ENCODE measurements around the gene LRMDA. TPM values are rescaled to one million over a fixed set of nuclear protein-coding genes. Genes with fewer than 3 reads are reported as not detected.

Gene LRMDA
- total RNA-seq, 2 experiments from 2014 or later: not detected

DNA sequence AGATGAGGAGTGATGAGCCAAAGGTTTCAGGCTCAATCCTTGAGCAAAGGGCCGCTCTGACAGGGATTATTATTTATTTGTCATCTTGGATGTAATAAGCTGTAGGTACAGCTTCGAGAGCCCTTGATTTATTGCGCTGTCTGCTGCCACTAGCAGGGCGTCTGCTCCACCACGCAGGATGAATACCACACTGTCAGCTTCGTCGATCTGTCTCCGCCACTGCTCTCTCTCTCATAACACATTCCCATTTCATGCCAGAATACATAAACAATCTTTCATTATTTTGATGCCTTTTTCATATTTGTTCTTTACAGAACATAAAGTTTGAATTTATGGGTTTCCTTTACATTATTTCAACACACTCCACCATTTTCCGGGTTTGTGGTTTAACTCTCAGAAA lies 276.6 kb downstream of the LRMDA start:
- ChIA-PET CTCF (ENCODE audit: unreplicated experiment) (no interaction called here), POLR2A (no interaction called here)
- no peaks in the 10 kb centered on the region for H3K79me2 ChIP-seq (ENCODE audit: insufficient read depth, low read depth, low read length)
- no peak overlapping the region for H2AFZ ChIP-seq (ENCODE audit: low read length)
- TF ChIP-seq, protein P1, sequence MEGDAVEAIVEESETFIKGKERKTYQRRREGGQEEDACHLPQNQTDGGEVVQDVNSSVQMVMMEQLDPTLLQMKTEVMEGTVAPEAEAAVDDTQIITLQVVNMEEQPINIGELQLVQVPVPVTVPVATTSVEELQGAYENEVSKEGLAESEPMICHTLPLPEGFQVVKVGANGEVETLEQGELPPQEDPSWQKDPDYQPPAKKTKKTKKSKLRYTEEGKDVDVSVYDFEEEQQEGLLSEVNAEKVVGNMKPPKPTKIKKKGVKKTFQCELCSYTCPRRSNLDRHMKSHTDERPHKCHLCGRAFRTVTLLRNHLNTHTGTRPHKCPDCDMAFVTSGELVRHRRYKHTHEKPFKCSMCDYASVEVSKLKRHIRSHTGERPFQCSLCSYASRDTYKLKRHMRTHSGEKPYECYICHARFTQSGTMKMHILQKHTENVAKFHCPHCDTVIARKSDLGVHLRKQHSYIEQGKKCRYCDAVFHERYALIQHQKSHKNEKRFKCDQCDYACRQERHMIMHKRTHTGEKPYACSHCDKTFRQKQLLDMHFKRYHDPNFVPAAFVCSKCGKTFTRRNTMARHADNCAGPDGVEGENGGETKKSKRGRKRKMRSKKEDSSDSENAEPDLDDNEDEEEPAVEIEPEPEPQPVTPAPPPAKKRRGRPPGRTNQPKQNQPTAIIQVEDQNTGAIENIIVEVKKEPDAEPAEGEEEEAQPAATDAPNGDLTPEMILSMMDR (conservative IDR thresholded peaks at IDR 0.05; ENCODE audit: low read length): no peak
- BruUV-seq (replicated peaks): no TSS peak
- DNase-seq (ENCODE audit: low spot score): no peak
- no peaks in the 10 kb centered on the region for H3K9me3 ChIP-seq (ENCODE audit: low read length)
- no peaks in the 10 kb centered on the region for H3K36me3 ChIP-seq (ENCODE audit: insufficient read depth, low read length)
- no peak overlapping the region for H3K4me2 ChIP-seq (ENCODE audit: low read length)
- intact Hi-C loops (cut with micrococcal nuclease; ENCODE audit: unreplicated experiment): no loop called here
- no peaks in the 10 kb centered on the region for H4K20me1 ChIP-seq (ENCODE audit: insufficient read depth, low read length)
- H3K9me2 ChIP-seq (ENCODE audit: insufficient read depth, low read length): no peaks in the 10 kb centered on the region
- no peaks in the 10 kb centered on the region for H3K4me1 ChIP-seq (ENCODE audit: insufficient read depth, low read length, poor library complexity, severe bottlenecking)
- no peak overlapping the region for H3K4me3 ChIP-seq (ENCODE audit: low read depth, low read length, poor library complexity, severe bottlenecking)
- no peak overlapping the region for H3K27ac ChIP-seq (ENCODE audit: low read depth, low read length, poor library complexity, severe bottlenecking)

DNA sequence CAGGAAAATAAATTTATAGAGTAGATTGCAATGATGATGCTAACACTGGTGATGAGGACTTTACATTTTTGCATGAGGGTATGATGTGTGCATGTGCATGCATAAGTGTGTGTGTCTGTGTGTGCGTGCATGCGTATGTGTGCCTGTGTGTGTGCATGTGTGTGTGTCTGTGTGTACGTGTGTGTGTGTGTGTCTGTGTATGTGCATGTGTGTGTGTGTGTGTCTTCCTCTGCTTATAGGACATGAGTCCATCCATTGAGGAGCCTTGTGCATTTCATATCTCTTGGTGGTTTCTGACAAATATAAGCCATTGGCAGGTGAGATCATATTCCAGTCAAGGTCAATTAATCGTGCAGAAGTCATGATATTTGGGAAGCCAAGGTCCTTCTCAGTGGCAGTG lies 277.8 kb downstream of the LRMDA start:
- Histone ChIP-seq H3K79me2 (ENCODE audit: insufficient read depth, low read depth, low read length) (no peaks in the 10 kb centered on the region), H3K9me3 (ENCODE audit: low read length) (no peaks in the 10 kb centered on the region), H3K4me3 (ENCODE audit: low read depth, low read length, poor library complexity, severe bottlenecking) (no peak overlapping the region), H3K4me2 (ENCODE audit: low read length) (no peak overlapping the region), H3K27ac (ENCODE audit: low read depth, low read length, poor library complexity, severe bottlenecking) (no peak overlapping the region), H3K9me2 (ENCODE audit: insufficient read depth, low read length) (no peaks in the 10 kb centered on the region), H3K4me1 (ENCODE audit: insufficient read depth, low read length, poor library complexity, severe bottlenecking) (no peaks in the 10 kb centered on the region), H3K36me3 (ENCODE audit: insufficient read depth, low read length) (no peaks in the 10 kb centered on the region), H4K20me1 (ENCODE audit: insufficient read depth, low read length) (no peaks in the 10 kb centered on the region), H2AFZ (ENCODE audit: low read length) (no peak overlapping the region)
- intact Hi-C loops (cut with micrococcal nuclease; ENCODE audit: unreplicated experiment): no loop called here
- no TSS peak for BruUV-seq (replicated peaks)
- DNase-seq (ENCODE audit: low spot score): no peak
- ChIA-PET CTCF (ENCODE audit: unreplicated experiment) (no interaction called here), POLR2A (no interaction called here)
- TF ChIP-seq, protein P1 (conservative IDR thresholded peaks at IDR 0.05; ENCODE audit: low read length): no peak
- TF ChIP-seq EZH2phosphoT487 (IDR thresholded peaks at IDR 0.05; ENCODE audit: borderline replicate concordance, low read depth, low read length): no peak

DNA sequence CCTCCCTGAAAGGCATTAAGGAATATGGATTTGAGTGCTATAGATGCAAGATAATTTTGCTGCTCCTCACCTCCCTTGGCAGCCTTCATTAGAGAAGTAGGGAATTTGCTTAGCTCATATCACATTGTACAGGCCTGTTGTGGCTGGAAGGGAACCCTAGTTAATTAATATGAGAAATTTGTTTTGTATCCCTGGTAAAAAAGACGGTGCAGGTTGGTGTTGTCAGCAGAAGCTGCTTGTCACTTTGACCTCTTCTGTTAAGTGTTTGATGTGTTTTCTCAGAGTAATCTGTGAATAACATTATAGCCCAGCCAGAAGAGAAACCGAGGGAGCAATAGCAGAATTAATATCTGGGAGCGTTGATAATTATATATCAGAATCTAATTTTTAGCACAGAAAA lies 278.4 kb downstream of the LRMDA start:
- Histone ChIP-seq H3K9me3 (ENCODE audit: low read length) (no peaks in the 10 kb centered on the region), H3K27ac (ENCODE audit: low read depth, low read length, poor library complexity, severe bottlenecking) (no peak overlapping the region), H3K4me3 (ENCODE audit: low read depth, low read length, poor library complexity, severe bottlenecking) (no peak overlapping the region), H3K79me2 (ENCODE audit: insufficient read depth, low read depth, low read length) (no peaks in the 10 kb centered on the region), H3K4me1 (ENCODE audit: insufficient read depth, low read length, poor library complexity, severe bottlenecking) (no peaks in the 10 kb centered on the region), H2AFZ (ENCODE audit: low read length) (no peak overlapping the region), H3K9me2 (ENCODE audit: insufficient read depth, low read length) (no peaks in the 10 kb centered on the region), H3K36me3 (ENCODE audit: insufficient read depth, low read length) (no peaks in the 10 kb centered on the region), H4K20me1 (ENCODE audit: insufficient read depth, low read length) (no peaks in the 10 kb centered on the region), H3K4me2 (ENCODE audit: low read length) (no peak overlapping the region)
- POLR2A ChIA-PET: interaction anchor here (0.6 to 0.7 kb wide), 2 partner anchors 101 to 169 kb away, joined by 3 to 4 read pairs; no protein-coding TSS in a partner anchor
- intact Hi-C loops (cut with micrococcal nuclease; ENCODE audit: unreplicated experiment): no loop called here
- no peak for DNase-seq (ENCODE audit: low spot score)
- CTCF ChIA-PET (ENCODE audit: unreplicated experiment): no interaction called here
- BruUV-seq (replicated peaks): no TSS peak
- TF ChIP-seq, protein P1 (conservative IDR thresholded peaks at IDR 0.05; ENCODE audit: low read length): no peak
- no peak for TF ChIP-seq EZH2phosphoT487 (IDR thresholded peaks at IDR 0.05; ENCODE audit: borderline replicate concordance, low read depth, low read length)

Measured in OCI-LY7 (cell line).